HUES64 (cell line): Measurements from ENCODE around the gene WDR3.

Experiments
- H3K27ac ChIP-seq: 2 replicates; pipeline ENCODE4 v1.7.0; 2013; ENCODE audit warnings: low read depth, low read length, inconsistent platforms
- H3K27me3 ChIP-seq: 2 replicates; pipeline ENCODE4 v1.6.1; 2013; ENCODE audit warnings: mild to moderate bottlenecking, low read length; ENCODE audit not compliant: insufficient read depth
- H3K36me3 ChIP-seq: 2 replicates; pipeline ENCODE4 v1.6.1; 2013; ENCODE audit warnings: mild to moderate bottlenecking, low read length; ENCODE audit not compliant: insufficient read depth
- H3K4me1 ChIP-seq: 2 replicates; pipeline ENCODE4 v1.6.1; 2013; ENCODE audit warnings: mild to moderate bottlenecking, low read length, moderate library complexity; ENCODE audit not compliant: insufficient read depth
- H3K4me3 ChIP-seq: 2 replicates; pipeline ENCODE4 v1.5.1; 2013; ENCODE audit warnings: mild to moderate bottlenecking, low read length, moderate library complexity
- H3K9ac ChIP-seq: 2 replicates; pipeline ENCODE4 v1.6.1; 2013; ENCODE audit warnings: mild to moderate bottlenecking, low read depth, low read length
- H3K9me3 ChIP-seq: 2 replicates; pipeline ENCODE4 v1.6.1; 2013; ENCODE audit warnings: low read depth, low read length; ENCODE audit not compliant: insufficient read depth
- WGBS: fragments of 150-250, 120-280 bp; methylation state at CpG from one replicate; pipeline ENCODE4 v1.1.7; 2013; ENCODE audit warnings: missing lambda C conversion rate; 5-methylcytosine and 5-hydroxymethylcytosine counted together

The WDR3 gene

GRCh38 chr1:118004312-118004711, 74.8 kb downstream of the WDR3 start:
- no peaks in the 10 kb centered on the region for H3K9me3 ChIP-seq
- no peak overlapping the region for H3K4me3 ChIP-seq
- H3K9ac ChIP-seq: no peak overlapping the region
- WGBS: 82% methylated on average over 5 of the region's 5 CpGs
- no peaks in the 10 kb centered on the region for H3K36me3 ChIP-seq
- H3K27ac ChIP-seq: no peak overlapping the region
- H3K4me1 ChIP-seq: no peaks in the 10 kb centered on the region
- no peaks in the 10 kb centered on the region for H3K27me3 ChIP-seq

DNA sequence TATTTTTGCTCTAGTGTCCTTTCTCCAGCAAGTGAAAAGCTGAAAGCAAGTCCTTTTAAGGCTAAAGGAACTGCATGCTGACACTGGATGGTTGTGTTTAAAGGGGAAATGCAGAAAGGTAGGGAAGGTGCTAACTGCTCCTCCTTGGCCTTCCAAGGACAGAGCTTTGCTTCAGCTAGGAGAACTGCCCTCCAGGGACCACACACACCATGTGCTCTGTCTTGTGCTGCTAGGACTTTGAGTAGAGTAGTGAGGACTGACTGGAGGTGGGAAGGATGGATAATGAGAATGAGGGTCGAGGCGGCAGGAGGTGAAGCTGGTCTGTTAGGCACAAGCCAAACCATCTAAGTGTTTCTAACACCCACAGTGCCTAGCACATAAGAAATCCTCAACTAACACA, 77.9 kb downstream of the WDR3 start:
- H3K36me3 ChIP-seq: no peaks in the 10 kb centered on the region
- no peak overlapping the region for H3K27ac ChIP-seq
- H3K9ac ChIP-seq: no peak overlapping the region
- H3K4me3 ChIP-seq: no peak overlapping the region
- H3K4me1 ChIP-seq: no peaks in the 10 kb centered on the region
- no CpG with 5 or more reads among the region's 2 CpGs for WGBS
- no peaks in the 10 kb centered on the region for H3K9me3 ChIP-seq
- H3K27me3 ChIP-seq: no peaks in the 10 kb centered on the region

GRCh38 chr1:118008011-118008410, 78.5 kb downstream of the WDR3 start:
- WGBS: 95% methylated on average over 7 of the region's 7 CpGs
- Histone ChIP-seq H3K4me3 (no peak overlapping the region), H3K9ac (no peak overlapping the region), H3K27ac (no peak overlapping the region), H3K36me3 (no peaks in the 10 kb centered on the region), H3K27me3 (no peaks in the 10 kb centered on the region), H3K9me3 (no peaks in the 10 kb centered on the region), H3K4me1 (no peaks in the 10 kb centered on the region)

DNA sequence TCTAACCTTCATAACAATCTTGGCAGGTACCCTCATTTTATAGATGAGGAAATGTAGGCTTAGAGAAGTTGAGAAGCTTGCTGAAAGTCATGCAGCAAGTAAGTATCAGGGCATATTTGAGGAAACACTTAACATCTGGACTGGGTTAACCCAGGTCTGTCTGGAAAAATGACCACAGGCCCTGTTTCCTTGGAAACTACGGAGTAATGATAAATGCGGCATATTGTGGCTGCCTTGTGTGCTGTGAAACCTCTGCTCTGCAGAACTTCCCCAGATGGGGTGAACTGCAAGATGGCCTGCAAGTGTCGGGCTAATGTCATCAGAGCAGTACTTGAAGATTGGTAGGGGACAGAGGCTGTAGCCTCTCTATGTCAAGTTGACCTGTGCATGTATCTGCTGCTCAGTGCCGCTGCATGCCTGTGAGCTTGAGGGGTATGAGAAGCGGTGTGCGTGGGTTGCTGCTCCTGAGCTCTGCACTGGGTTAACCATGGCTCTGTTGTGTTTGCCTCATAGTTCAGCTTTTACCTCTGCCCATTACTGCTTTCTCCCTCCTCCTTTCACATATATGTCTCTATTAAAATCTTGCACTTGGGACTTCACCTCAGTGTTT, 83.1 kb downstream of the WDR3 start:
- no peaks in the 10 kb centered on the region for H3K27me3 ChIP-seq
- no peaks in the 10 kb centered on the region for H3K9me3 ChIP-seq
- WGBS: 95% methylated on average over 6 of the region's 6 CpGs
- no peak overlapping the region for H3K4me3 ChIP-seq
- H3K27ac ChIP-seq: no peak overlapping the region
- H3K36me3 ChIP-seq: no peaks in the 10 kb centered on the region
- no peak overlapping the region for H3K9ac ChIP-seq
- H3K4me1 ChIP-seq: no peaks in the 10 kb centered on the region

- Histone ChIP-seq H3K27ac (no peak overlapping the region), H3K9ac (no peak overlapping the region), H3K36me3 (no peaks in the 10 kb centered on the region), H3K27me3 (no peaks in the 10 kb centered on the region), H3K9me3 (no peaks in the 10 kb centered on the region), H3K4me1 (no peaks in the 10 kb centered on the region), H3K4me3 (no peak overlapping the region)
- WGBS: 98% methylated on average over 6 of the region's 6 CpGs
Measured at GRCh38 chr1:118013336-118013735, 83.8 kb downstream of the WDR3 start.

- H3K9ac ChIP-seq: no peak overlapping the region
Measured at GRCh38 chr1:118013938-118014337, 84.4 kb downstream of the WDR3 start.

More at GRCh38 chr1:118013938-118014337, 84.4 kb downstream of the WDR3 start:
- H3K4me3 ChIP-seq: no peak overlapping the region
- H3K27ac ChIP-seq: no peak overlapping the region
- no peaks in the 10 kb centered on the region for H3K36me3 ChIP-seq
- no peaks in the 10 kb centered on the region for H3K4me1 ChIP-seq
- no peaks in the 10 kb centered on the region for H3K27me3 ChIP-seq
- H3K9me3 ChIP-seq: no peaks in the 10 kb centered on the region
